SK-N-SH treated with all-trans-retinoic acid at 6 μM for 48 hours (cell line): Measurements from ENCODE around the gene CD52.

ENCODE experiments used
- ATAC-seq: fragments of 200-7000 bp; cut with Tn5 transposase; 3 replicates; pipeline ENCODE4 v1.9.1; 2020; ENCODE audit warnings: mild to moderate bottlenecking, moderate library complexity
- CSDC2 ChIP-seq: fragments of 250-450 bp; sonication (Bioruptor Pico); IDR thresholded peaks from 2 replicates; pipeline ENCODE4 v1.5.0; 2020; ENCODE audit warnings: mild to moderate bottlenecking, moderate library complexity
- ESRRG ChIP-seq: fragments of 250-450 bp; sonication (Bioruptor Pico); IDR thresholded peaks from 2 replicates; pipeline ENCODE4 v1.6.1; 2021; ENCODE audit warnings: mild to moderate bottlenecking
- GLIS3 ChIP-seq: fragments of 250-450 bp; sonication (Bioruptor Pico); IDR thresholded peaks from 2 replicates; pipeline ENCODE4 v1.5.0; 2020; ENCODE audit warnings: mild to moderate bottlenecking, moderate library complexity
- ISL1 ChIP-seq: fragments of 250-450 bp; sonication (Bioruptor Pico); IDR thresholded peaks from 2 replicates; pipeline ENCODE4 v2.1.2; 2022; ENCODE audit warnings: mild to moderate bottlenecking, moderate library complexity
- OSR1 ChIP-seq: fragments of 250-450 bp; sonication (Bioruptor Pico); IDR thresholded peaks from 2 replicates; pipeline ENCODE4 v1.8.0; 2022; ENCODE audit warnings: moderate library complexity, mild to moderate bottlenecking, inconsistent platforms
- PATZ1 ChIP-seq: fragments of 250-450 bp; sonication (Bioruptor Pico); IDR thresholded peaks from 2 replicates; pipeline ENCODE4 v1.8.0; 2020; ENCODE audit warnings: mild to moderate bottlenecking, moderate library complexity, borderline replicate concordance
- POU6F1 ChIP-seq: fragments of 250-450 bp; sonication (Bioruptor Pico); IDR thresholded peaks from 2 replicates; pipeline ENCODE4 v1.8.0; 2021; ENCODE audit warnings: low read depth, mild to moderate bottlenecking, moderate library complexity, borderline replicate concordance
- PPARA ChIP-seq: fragments of 250-450 bp; sonication (Bioruptor Pico); IDR thresholded peaks from 2 replicates; pipeline ENCODE4 v1.5.0; 2020; ENCODE audit warnings: mild to moderate bottlenecking, borderline replicate concordance
- RARB ChIP-seq: fragments of 250-450 bp; sonication (Bioruptor Pico); IDR thresholded peaks from 2 replicates; pipeline ENCODE4 v1.8.0; 2021; ENCODE audit warnings: mild to moderate bottlenecking, moderate library complexity
- SNAI2 ChIP-seq: fragments of 250-450 bp; sonication (Bioruptor Pico); IDR thresholded peaks from 2 replicates; pipeline ENCODE4 v1.5.0; 2020; ENCODE audit warnings: mild to moderate bottlenecking, moderate library complexity
- TCF4 ChIP-seq: fragments of 250-450 bp; sonication (Bioruptor Pico); IDR thresholded peaks from 2 replicates; pipeline ENCODE4 v1.8.0; 2021; ENCODE audit warnings: mild to moderate bottlenecking, moderate library complexity, borderline replicate concordance
- TOX ChIP-seq: fragments of 250-450 bp; sonication (Bioruptor Pico); IDR thresholded peaks from 2 replicates; pipeline ENCODE4 v1.8.0; 2021; ENCODE audit warnings: mild to moderate bottlenecking, moderate library complexity, borderline replicate concordance
- TSHZ2 ChIP-seq: fragments of 250-450 bp; sonication (Bioruptor Pico); IDR thresholded peaks from 2 replicates; pipeline ENCODE4 v1.5.0; 2020; ENCODE audit warnings: mild to moderate bottlenecking, moderate library complexity
- ZC3H10 ChIP-seq: fragments of 250-450 bp; sonication (Bioruptor Pico); IDR thresholded peaks from 2 replicates; pipeline ENCODE4 v1.5.1; 2021; ENCODE audit warnings: mild to moderate bottlenecking, moderate library complexity
- ZFP30 ChIP-seq: fragments of 450-650 bp; formaldehyde crosslinking; IDR thresholded peaks from 2 replicates; pipeline ENCODE4 v1.5.0; 2022; ENCODE audit warnings: mild to moderate bottlenecking, moderate library complexity
- ZNF70 ChIP-seq: fragments of 450-650 bp; formaldehyde crosslinking; IDR thresholded peaks from 2 replicates; pipeline ENCODE4 v1.5.0; 2020; ENCODE audit warnings: mild to moderate bottlenecking, moderate library complexity
- ZNF8 ChIP-seq: fragments of 450-650 bp; formaldehyde crosslinking; IDR thresholded peaks from 2 replicates; pipeline ENCODE4 v1.5.0; 2020; ENCODE audit warnings: mild to moderate bottlenecking, moderate library complexity

CD52 gene

GRCh38 chr1:26368486-26368885, 50.7 kb downstream of the CD52 start:
- TF ChIP-seq ZFP30 (CRISPR knock-in tag): no peak
- no peak for TF ChIP-seq ZNF8 (CRISPR knock-in tag)
- no peak for TF ChIP-seq RARB
- no peak for TF ChIP-seq CSDC2 (CRISPR knock-in tag)
- TF ChIP-seq GLIS3 (CRISPR knock-in tag): no peak
- TF ChIP-seq ZNF70 (CRISPR knock-in tag): no peak
- no peak for TF ChIP-seq TCF4 (CRISPR knock-in tag)
- no peak for TF ChIP-seq PATZ1 (CRISPR knock-in tag)
- TF ChIP-seq SNAI2: no peak
- TF ChIP-seq PPARA (CRISPR knock-in tag): no peak
- no peak for TF ChIP-seq POU6F1 (CRISPR knock-in tag)
- TF ChIP-seq ZC3H10: no peak
- TF ChIP-seq TSHZ2: no peak
- no peak for TF ChIP-seq ISL1 (CRISPR knock-in tag)
- no peak for TF ChIP-seq OSR1 (CRISPR knock-in tag)
- TF ChIP-seq ESRRG: no peak
- TF ChIP-seq TOX (CRISPR knock-in tag): no peak
- TF ChIP-seq, all 23 proteins: peak for 0
- no peak for ATAC-seq
